ENCODE data around the gene TMUB1.
A peak's percentile ranks its signal among the peaks of the same experiment; 100 is the strongest.

Gene TMUB1

GRCh38 chr7:151107882-151108281 lies 24.6 kb upstream of the TMUB1 start:
- Histone ChIP-seq H3K9me3 (replicated peaks in 1 of 2; ENCODE audit: control insufficient read depth in 2 of 2, insufficient read depth in 1 of 2, low read depth in 1 of 2, low read length in 2 of 2) (no peaks in the 10 kb centered on the region), H3K4me2 (ENCODE audit: insufficient read depth, low read length, poor library complexity, severe bottlenecking) (no peak overlapping the region), H2BK120ac (ENCODE audit: low read depth, low read length) (no peak overlapping the region), H3K36me3 (replicated peaks in 1 of 2; ENCODE audit: control insufficient read depth in 2 of 2, insufficient read depth in 2 of 2, low read length in 2 of 2) (peaks cover 4 to 27% of the 10 kb centered on the region in 2 donors), H2BK12ac (ENCODE audit: low read length) (no peak overlapping the region), H2BK15ac (ENCODE audit: low read length) (no peak overlapping the region), H3K79me1 (ENCODE audit: low read depth, low read length) (peaks cover 7% of the 10 kb centered on the region), H2BK5ac (ENCODE audit: low read length) (no peak overlapping the region), H3K9ac (ENCODE audit: low read depth, low read length, poor library complexity) (no peak overlapping the region), H3K18ac (ENCODE audit: low read length) (no peak overlapping the region), H3K14ac (ENCODE audit: low read length) (no peak overlapping the region), H3K23ac (ENCODE audit: low read depth, low read length, poor library complexity) (no peak overlapping the region), H3K4ac (ENCODE audit: low read length) (no peak overlapping the region), H3K4me3 (ENCODE audit: low read length in 2 of 2) (no peak overlapping the region), H3K27ac (replicated peaks; ENCODE audit: low read length) (no peak overlapping the region), H3K4me1 (ENCODE audit: control insufficient read depth in 2 of 2, insufficient read depth in 1 of 2, low read depth in 1 of 2, low read length in 2 of 2) (peaks cover 0 to 12% of the 10 kb centered on the region in 2 donors), H2AFZ (ENCODE audit: low read length) (no peak overlapping the region), H4K8ac (ENCODE audit: low read depth, low read length) (no peak overlapping the region), H4K91ac (ENCODE audit: low read depth, low read length, poor library complexity) (no peak overlapping the region), H2AK5ac (ENCODE audit: low read depth, low read length) (peak overlapping the region; percentile 54), H3K27me3 (ENCODE audit: control insufficient read depth in 3 of 3, insufficient read depth in 3 of 3, low read depth in 1 of 3, low read length in 3 of 3) (no peaks in the 10 kb centered on the region)
- no peak for DNase-seq (ENCODE audit: low spot score)
- no CpG with 5 or more reads among the region's 10 CpGs for WGBS, 2 donors (ENCODE audit: extremely low coverage in 2 of 2, insufficient read length in 2 of 2, insufficient replicate concordance in 1 of 2)

GRCh38 chr7:151104411-151105235 lies 21.3 kb upstream of the TMUB1 start:
- Histone ChIP-seq H2AFZ (ENCODE audit: low read length) (no peak overlapping the region), H3K4me1 (ENCODE audit: control insufficient read depth in 2 of 2, insufficient read depth in 1 of 2, low read depth in 1 of 2, low read length in 2 of 2) (peaks cover 4 to 8% of the 10 kb centered on the region in 2 donors), H3K4me3 (ENCODE audit: low read length in 2 of 2) (no peak overlapping the region), H3K4me2 (ENCODE audit: insufficient read depth, low read length, poor library complexity, severe bottlenecking) (no peak overlapping the region), H4K8ac (ENCODE audit: low read depth, low read length) (no peak overlapping the region), H3K23ac (ENCODE audit: low read depth, low read length, poor library complexity) (no peak overlapping the region), H3K9me3 (replicated peaks in 1 of 2; ENCODE audit: control insufficient read depth in 2 of 2, insufficient read depth in 1 of 2, low read depth in 1 of 2, low read length in 2 of 2) (no peaks in the 10 kb centered on the region), H2AK5ac (ENCODE audit: low read depth, low read length) (no peak overlapping the region), H3K14ac (ENCODE audit: low read length) (no peak overlapping the region), H2BK5ac (ENCODE audit: low read length) (no peak overlapping the region), H3K27ac (replicated peaks; ENCODE audit: low read length) (no peak overlapping the region), H3K79me1 (ENCODE audit: low read depth, low read length) (peaks cover 15% of the 10 kb centered on the region), H3K27me3 (ENCODE audit: control insufficient read depth in 3 of 3, insufficient read depth in 3 of 3, low read depth in 1 of 3, low read length in 3 of 3) (no peaks in the 10 kb centered on the region), H2BK12ac (ENCODE audit: low read length) (no peak overlapping the region), H3K4ac (ENCODE audit: low read length) (no peak overlapping the region), H2BK120ac (ENCODE audit: low read depth, low read length) (no peak overlapping the region), H3K18ac (ENCODE audit: low read length) (no peak overlapping the region), H2BK15ac (ENCODE audit: low read length) (no peak overlapping the region), H4K91ac (ENCODE audit: low read depth, low read length, poor library complexity) (no peak overlapping the region), H3K9ac (ENCODE audit: low read depth, low read length, poor library complexity) (no peak overlapping the region), H3K36me3 (replicated peaks in 1 of 2; ENCODE audit: control insufficient read depth in 2 of 2, insufficient read depth in 2 of 2, low read length in 2 of 2) (peaks cover 5 to 29% of the 10 kb centered on the region in 2 donors)
- WGBS, 2 donors (ENCODE audit: extremely low coverage in 2 of 2, insufficient read length in 2 of 2, insufficient replicate concordance in 1 of 2): no CpG with 5 or more reads among the region's 23 CpGs
- no peak for DNase-seq (ENCODE audit: low spot score)

GRCh38 chr7:151103973-151104372 lies 20.7 kb upstream of the TMUB1 start:
- Histone ChIP-seq H3K18ac (ENCODE audit: low read length) (no peak overlapping the region), H3K4me2 (ENCODE audit: insufficient read depth, low read length, poor library complexity, severe bottlenecking) (no peak overlapping the region), H2AFZ (ENCODE audit: low read length) (no peak overlapping the region), H3K4ac (ENCODE audit: low read length) (no peak overlapping the region), H3K36me3 (replicated peaks in 1 of 2; ENCODE audit: control insufficient read depth in 2 of 2, insufficient read depth in 2 of 2, low read length in 2 of 2) (peaks cover 5 to 29% of the 10 kb centered on the region in 2 donors), H2BK12ac (ENCODE audit: low read length) (no peak overlapping the region), H2BK120ac (ENCODE audit: low read depth, low read length) (no peak overlapping the region), H2BK5ac (ENCODE audit: low read length) (no peak overlapping the region), H3K27me3 (ENCODE audit: control insufficient read depth in 3 of 3, insufficient read depth in 3 of 3, low read depth in 1 of 3, low read length in 3 of 3) (no peaks in the 10 kb centered on the region), H4K91ac (ENCODE audit: low read depth, low read length, poor library complexity) (no peak overlapping the region), H2AK5ac (ENCODE audit: low read depth, low read length) (no peak overlapping the region), H3K27ac (replicated peaks; ENCODE audit: low read length) (no peak overlapping the region), H3K4me1 (ENCODE audit: control insufficient read depth in 2 of 2, insufficient read depth in 1 of 2, low read depth in 1 of 2, low read length in 2 of 2) (peaks cover 4 to 10% of the 10 kb centered on the region in 2 donors), H3K9me3 (replicated peaks in 1 of 2; ENCODE audit: control insufficient read depth in 2 of 2, insufficient read depth in 1 of 2, low read depth in 1 of 2, low read length in 2 of 2) (no peaks in the 10 kb centered on the region), H2BK15ac (ENCODE audit: low read length) (no peak overlapping the region), H3K4me3 (ENCODE audit: low read length in 2 of 2) (no peak overlapping the region), H3K79me1 (ENCODE audit: low read depth, low read length) (peaks cover 18% of the 10 kb centered on the region), H4K8ac (ENCODE audit: low read depth, low read length) (no peak overlapping the region), H3K9ac (ENCODE audit: low read depth, low read length, poor library complexity) (no peak overlapping the region), H3K14ac (ENCODE audit: low read length) (no peak overlapping the region), H3K23ac (ENCODE audit: low read depth, low read length, poor library complexity) (no peak overlapping the region)
- WGBS, 2 donors (ENCODE audit: extremely low coverage in 2 of 2, insufficient read length in 2 of 2, insufficient replicate concordance in 1 of 2): no CpG with 5 or more reads among the region's 12 CpGs
- DNase-seq (ENCODE audit: low spot score): no peak

- no peak for DNase-seq (ENCODE audit: low spot score)
- Histone ChIP-seq H3K4ac (ENCODE audit: low read length) (no peak overlapping the region), H3K27ac (replicated peaks; ENCODE audit: low read length) (no peak overlapping the region), H3K4me1 (ENCODE audit: control insufficient read depth in 2 of 2, insufficient read depth in 1 of 2, low read depth in 1 of 2, low read length in 2 of 2) (peaks cover 4 to 10% of the 10 kb centered on the region in 2 donors), H3K14ac (ENCODE audit: low read length) (no peak overlapping the region), H4K8ac (ENCODE audit: low read depth, low read length) (no peak overlapping the region), H2BK5ac (ENCODE audit: low read length) (no peak overlapping the region), H3K36me3 (replicated peaks in 1 of 2; ENCODE audit: control insufficient read depth in 2 of 2, insufficient read depth in 2 of 2, low read length in 2 of 2) (peaks cover 5 to 31% of the 10 kb centered on the region in 2 donors), H3K9me3 (replicated peaks in 1 of 2; ENCODE audit: control insufficient read depth in 2 of 2, insufficient read depth in 1 of 2, low read depth in 1 of 2, low read length in 2 of 2) (no peaks in the 10 kb centered on the region), H2BK15ac (ENCODE audit: low read length) (no peak overlapping the region), H2AK5ac (ENCODE audit: low read depth, low read length) (no peak overlapping the region), H3K27me3 (ENCODE audit: control insufficient read depth in 3 of 3, insufficient read depth in 3 of 3, low read depth in 1 of 3, low read length in 3 of 3) (no peaks in the 10 kb centered on the region), H3K9ac (ENCODE audit: low read depth, low read length, poor library complexity) (no peak overlapping the region), H4K91ac (ENCODE audit: low read depth, low read length, poor library complexity) (no peak overlapping the region), H3K4me2 (ENCODE audit: insufficient read depth, low read length, poor library complexity, severe bottlenecking) (no peak overlapping the region), H2AFZ (ENCODE audit: low read length) (no peak overlapping the region), H2BK12ac (ENCODE audit: low read length) (no peak overlapping the region), H3K23ac (ENCODE audit: low read depth, low read length, poor library complexity) (no peak overlapping the region), H3K4me3 (ENCODE audit: low read length in 2 of 2) (no peak overlapping the region), H3K79me1 (ENCODE audit: low read depth, low read length) (peaks cover 18% of the 10 kb centered on the region), H3K18ac (ENCODE audit: low read length) (no peak overlapping the region), H2BK120ac (ENCODE audit: low read depth, low read length) (no peak overlapping the region)
- WGBS, 2 donors (ENCODE audit: extremely low coverage in 2 of 2, insufficient read length in 2 of 2, insufficient replicate concordance in 1 of 2): no CpG with 5 or more reads among the region's 3 CpGs
Observed at GRCh38 chr7:151102991-151103390, 19.7 kb upstream of the TMUB1 start.

All from neuronal stem cell (in vitro differentiated cells).